ENCODE results near the gene FGG.

- no peak for TF ChIP-seq EZH2phosphoT487 (IDR thresholded peaks at IDR 0.05; ENCODE audit: borderline replicate concordance, low read depth, low read length)
- no peak for TF ChIP-seq CTCF (conservative IDR thresholded peaks at IDR 0.05; ENCODE audit: low read length)
Measured at GRCh38 chr4:154630324-154630723, 17.9 kb upstream of the FGG start.

Measured in OCI-LY7 (cell line).